Stimulated activated CD4-positive, alpha-beta T cell treated with anti-CD3 and anti-CD28 coated beads, Interleukin-1b, Interleukin-23, amount 100 ng/mL, for 48 hours (primary cell): Measurements from ENCODE around the gene CENPM.

ENCODE experiments used
- DNase-seq: peaks from one replicate; pipeline ENCODE4 v3.0.0-alpha.2; 2020

CENPM gene

GRCh38 chr22:41912338-41913039 lies 34.5 kb downstream of the CENPM start:
- DNase-seq = no peak

GRCh38 chr22:41911001-41911611 lies 35.8 kb downstream of the CENPM start:
- DNase-seq = no peak

GRCh38 chr22:41910050-41911000 lies 36.6 kb downstream of the CENPM start:
- no peak for DNase-seq

GRCh38 chr22:41909310-41910049 lies 37.5 kb downstream of the CENPM start:
- DNase-seq = no peak

- DNase-seq = no peak
Observed at GRCh38 chr22:41908411-41909309, 38.3 kb downstream of the CENPM start.

GRCh38 chr22:41907436-41908401 lies 39.2 kb downstream of the CENPM start:
- DNase-seq = no peak

- no peak for DNase-seq
Observed at GRCh38 chr22:41906822-41907221, 40.1 kb downstream of the CENPM start.

GRCh38 chr22:41905411-41906202 lies 41.3 kb downstream of the CENPM start:
- no peak for DNase-seq

GRCh38 chr22:41904450-41905410 lies 42.2 kb downstream of the CENPM start:
- no peak for DNase-seq

GRCh38 chr22:41902932-41903421 lies 44.0 kb downstream of the CENPM start:
- DNase-seq = no peak

GRCh38 chr22:41902016-41902415 lies 44.9 kb downstream of the CENPM start:
- DNase-seq = no peak

GRCh38 chr22:41900652-41901312 lies 46.2 kb downstream of the CENPM start:
- no peak for DNase-seq

- no peak for DNase-seq
Observed at GRCh38 chr22:41899992-41900651, 46.8 kb downstream of the CENPM start.

GRCh38 chr22:41899110-41899509 lies 47.8 kb downstream of the CENPM start:
- DNase-seq = no peak

- DNase-seq = no peak
Observed at GRCh38 chr22:41898645-41899044, 48.3 kb downstream of the CENPM start.

- DNase-seq = no peak
Observed at GRCh38 chr22:41893591-41894375, 53.2 kb downstream of the CENPM start.
